Stomach (tissue), 9 donors: ENCODE data around the gene RPS16. TPM values are rescaled to one million over a fixed set of nuclear protein-coding genes. Genes with fewer than 3 reads are reported as not detected.

Experiments
- DNase-seq, 2 donors: peaks; one replicate each; pipeline versions ENCODE4 v3.0.0 to v3.0.0-alpha.2; 2013 to 2019
- H3K27ac ChIP-seq, 5 donors: fragments of 200-600 bp in 4 of 5; sonication (generic) in 4 of 5; one replicate each; pipeline ENCODE4 v1.5.1; 2013 to 2019; ENCODE audit warnings: mild to moderate bottlenecking in 1 of 5, moderate library complexity in 1 of 5
- H3K27me3 ChIP-seq, 3 donors: fragments of 200-600 bp; sonication (generic); one replicate each; pipeline ENCODE4 v1.5.1; 2017 to 2019; ENCODE audit warnings: mixed run types in 1 of 3
- H3K36me3 ChIP-seq, 4 donors: fragments of 200-600 bp; sonication (generic); 1 replicate in 3 of 4; 2 replicates in 1 of 4; pipeline ENCODE4 v1.5.1; 2016 to 2019
- H3K4me1 ChIP-seq, 4 donors: fragments of 200-600 bp; sonication (generic); one replicate each; pipeline ENCODE4 v1.5.1; 2016 to 2019
- H3K4me3 ChIP-seq, 4 donors: fragments of 200-600 bp; sonication (generic) in 3 of 4; one replicate each; pipeline ENCODE4 v1.5.1; 2016 to 2019; ENCODE audit warnings: mild to moderate bottlenecking in 1 of 4
- H3K9me3 ChIP-seq, 4 donors: fragments of 200-600 bp; sonication (generic); one replicate each; pipeline ENCODE4 v1.5.1; 2016 to 2019
- CTCF ChIP-seq, 7 experiments: fragments of 450-650 bp in 4 of 7; fragments of 200-600 bp in 3 of 7; sonication (generic) in 3 of 7; IDR thresholded peaks; one replicate each; pipeline ENCODE4 v1.5.1; 2016 to 2019; ENCODE audit warnings: antibody characterized with exemption in 7 of 7, control low read depth in 2 of 7, mild to moderate bottlenecking in 1 of 7
- EP300 ChIP-seq: sonication (generic); formaldehyde crosslinking; IDR thresholded peaks from one replicate; pipeline ENCODE4 v1.6.1; 2017; ENCODE audit warnings: antibody characterized with exemption
- POLR2A ChIP-seq, 4 donors: fragments of 450-650 bp; IDR thresholded peaks; one replicate each; pipeline ENCODE4 v1.6.1; 2016; ENCODE audit warnings: antibody characterized with exemption in 4 of 4, control low read depth in 2 of 4, mild to moderate bottlenecking in 1 of 4, moderate library complexity in 1 of 4
- POLR2AphosphoS5 ChIP-seq, 3 donors: sonication (generic); formaldehyde crosslinking; IDR thresholded peaks; one replicate each; pipeline ENCODE4 v1.6.1; 2016; ENCODE audit warnings: antibody characterized with exemption in 3 of 3
- WGBS, 5 donors: extraction: QIAGEN DNeasy Blood & Tissue Kit in 3 of 5; methylation state at CpG; one replicate each; pipeline versions ENCODE4 v1.1.5 to v1.1.7; 2013 to 2018; 5-methylcytosine and 5-hydroxymethylcytosine counted together
- intact Hi-C: fragments of 100-400 bp; cut with DNase I; formaldehyde crosslinking; loops from one replicate; pipeline ENCODE4 v1.15.1; 2023; ENCODE audit warnings: low total_unique reads
- polyA plus RNA-seq, 3 donors: library from polyadenylated mRNA; stranded (reverse); fragments of 200-250 nt; gene quantifications; one replicate each; pipeline ENCODE4 v1.2.3, GENCODE V29; 2013
- total RNA-seq, 5 donors: library from RNA; depleted of rRNA; stranded (reverse); fragments of >200 nt; gene quantifications; one replicate each; pipeline versions ENCODE4 v1.1.0 to v1.2.3, GENCODE V29; 2014 to 2016
- donor health status: healthy with polysubstance abuse.
- donor health status: Bipolar disorder and iron deficiency.
- donor health status: healthy.

RPS16 gene
- total and polyA plus RNA-seq, 8 donors = 69.0 to 4,294 (median 2,267) TPM

GRCh38 chr19:39405958-39406655 is 29.6 kb downstream of the RPS16 start:
- 10 to 14% (median 11%) methylated on average over 18 to 22 of the region's 22 CpGs for WGBS, 5 donors
- no peaks in the 10 kb centered on the region for H3K9me3 ChIP-seq
- H3K36me3 ChIP-seq = peaks cover 15 to 23% (median 20%) of the 10 kb centered on the region in 4 donors
- DNase-seq = no peak
- peaks cover 47 to 68% (median 58%) of the 10 kb centered on the region in 4 donors for H3K4me1 ChIP-seq
- intact Hi-C loops = no loop called here
- peak overlapping the region; percentile 93 to 100 (median 98) for H3K27ac ChIP-seq
- H3K4me3 ChIP-seq = peak overlapping the region; percentile 91 to 95 (median 93)
- TF ChIP-seq EP300 (no peak), POLR2AphosphoS5 (IDR thresholded peaks at IDR 0.05) (no peak), POLR2A (IDR thresholded peaks at IDR 0.05) (no peak), CTCF (IDR thresholded peaks at IDR 0.05) (no peak)
- no peaks in the 10 kb centered on the region for H3K27me3 ChIP-seq

- Histone ChIP-seq H3K27ac (peak overlapping the region; percentile 93 to 100 (median 98)), H3K4me1 (peaks cover 46 to 66% (median 57%) of the 10 kb centered on the region in 4 donors), H3K36me3 (peaks cover 15 to 23% (median 20%) of the 10 kb centered on the region in 4 donors), H3K27me3 (no peaks in the 10 kb centered on the region), H3K9me3 (no peaks in the 10 kb centered on the region), H3K4me3 (peak overlapping the region; percentile 91 to 95 (median 93))
- intact Hi-C loops = no loop called here
- 88 to 95% (median 92%) methylated on average over 17 of the region's 17 CpGs for WGBS, 5 donors
- TF ChIP-seq POLR2AphosphoS5 (IDR thresholded peaks at IDR 0.05) = no peak
- TF ChIP-seq CTCF (IDR thresholded peaks at IDR 0.05) = no peak
- no peak for TF ChIP-seq POLR2A (IDR thresholded peaks at IDR 0.05)
- no peak for TF ChIP-seq EP300
- DNase-seq = peak in 1 of 2 donors; percentile 43
Observed at GRCh38 chr19:39405261-39405957, 30.3 kb downstream of the RPS16 start.

GRCh38 chr19:39403331-39404312 is 32.1 kb downstream of the RPS16 start:
- peaks cover 11 to 18% (median 16%) of the 10 kb centered on the region in 4 donors for H3K36me3 ChIP-seq
- intact Hi-C loops = no loop called here
- no peaks in the 10 kb centered on the region for H3K27me3 ChIP-seq
- DNase-seq = peak; percentile 98
- no peaks in the 10 kb centered on the region for H3K9me3 ChIP-seq
- 1 to 3% (median 2%) methylated on average over 19 to 43 of the region's 43 CpGs for WGBS, 5 donors
- H3K4me3 ChIP-seq = peak overlapping the region; percentile 34 to 52 (median 48)
- H3K4me1 ChIP-seq = peaks cover 56 to 67% (median 59%) of the 10 kb centered on the region in 4 donors
- TF ChIP-seq EP300 (peak; percentile 96), POLR2AphosphoS5 (IDR thresholded peaks at IDR 0.05) (peak; percentile 94 to 97 (median 94)), POLR2A (IDR thresholded peaks at IDR 0.05) (peak in 1 of 4 donors; percentile 49), CTCF (IDR thresholded peaks at IDR 0.05) (no peak)
- peak overlapping the region; percentile 98 to 100 (median 99) for H3K27ac ChIP-seq
